OCI-M1 (cell line): Measurements from ENCODE around the gene CBR1.
A peak's percentile ranks its signal among the peaks of the same experiment; 100 is the strongest.

Experiments
- DNase-seq: peaks from one replicate; lab custom pipeline; 2025; lab: John Stamatoyannopoulos, UW

Gene CBR1

GRCh38 chr21:36069713-36070583, at the start of gene CBR1:
Gene CBR1, plus strand, starts transcription at chr21:36070024. Its CDS starts 92 bp downstream, at chr21:36070116.
- DNase-seq: peak; percentile 99

DNA sequence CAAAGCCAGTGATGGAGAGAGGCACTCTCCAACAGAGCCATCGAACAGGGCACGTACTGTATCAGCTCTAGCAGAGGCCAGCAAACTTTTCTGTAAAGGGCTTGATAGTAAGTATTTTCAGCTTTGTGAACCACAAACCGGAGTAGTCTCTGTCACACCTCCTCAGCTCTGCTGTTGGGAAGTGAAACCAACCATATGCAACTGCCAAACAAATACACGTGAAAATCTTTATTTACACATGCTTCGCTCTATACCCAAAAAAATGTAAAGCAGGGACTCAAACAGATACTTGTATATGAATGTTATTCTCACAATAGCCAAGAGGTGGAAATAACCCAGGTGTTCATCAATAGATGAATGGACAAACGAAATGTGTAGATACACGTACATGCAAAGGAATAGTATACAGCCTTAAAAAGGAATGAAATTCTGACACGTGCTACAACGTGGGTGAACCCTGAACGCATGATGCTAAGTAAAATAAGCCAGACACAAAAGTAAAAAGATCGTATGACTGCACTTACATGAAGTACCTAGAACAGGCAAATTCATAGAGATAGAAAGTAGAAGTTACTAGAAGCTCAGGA, 48.5 kb upstream of the CBR1 start:
- DNase-seq: no peak

DNA sequence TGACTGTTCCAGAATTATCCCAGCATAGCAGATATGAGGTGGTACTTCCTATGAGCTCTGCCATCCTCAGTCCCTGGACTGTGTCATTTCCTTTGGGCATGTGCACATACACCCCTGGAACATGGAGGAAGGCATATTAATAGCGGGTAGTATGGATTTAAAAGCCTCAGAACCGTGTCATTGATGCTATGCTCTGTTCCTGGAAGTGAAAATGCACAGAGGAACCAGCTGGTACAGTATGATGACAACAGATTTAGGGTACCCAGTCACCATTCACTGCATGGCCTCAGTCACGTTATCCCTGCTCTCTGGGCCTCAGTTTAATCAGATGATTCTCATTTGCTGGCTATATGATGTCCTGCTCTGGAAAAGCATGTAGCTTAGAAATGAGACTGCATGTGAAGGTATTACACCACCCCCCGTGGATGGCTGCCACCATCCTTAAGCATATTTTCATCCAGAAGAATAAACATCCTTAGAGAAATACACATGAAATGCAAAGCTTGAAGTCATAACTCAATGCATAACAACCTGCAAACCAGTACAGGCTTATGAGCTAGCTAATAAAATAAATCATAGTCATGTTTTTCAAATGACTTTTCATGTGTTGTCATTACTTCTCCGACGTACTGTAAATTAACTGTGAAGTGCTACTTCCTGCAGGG, 47.3 kb upstream of the CBR1 start:
- no peak for DNase-seq

DNA sequence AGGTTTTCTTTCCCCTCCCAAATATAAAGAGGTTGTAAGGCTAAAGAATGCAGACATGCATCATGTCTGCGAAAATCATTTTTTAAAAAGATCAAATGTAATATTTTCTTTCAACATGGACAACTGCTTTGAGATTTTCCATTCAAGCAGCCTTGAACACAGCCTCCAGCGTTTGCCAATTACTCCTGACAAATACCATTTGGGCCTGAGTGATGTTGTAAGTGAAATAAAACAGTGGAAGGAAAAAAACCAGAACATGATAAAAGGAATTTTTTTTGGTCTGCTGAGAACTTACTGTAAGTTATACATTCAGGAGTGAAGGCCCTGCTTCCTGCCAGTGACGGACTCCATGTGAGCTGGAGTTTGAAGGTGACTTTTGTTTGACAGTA, 46.7 kb upstream of the CBR1 start:
- DNase-seq: no peak

DNA sequence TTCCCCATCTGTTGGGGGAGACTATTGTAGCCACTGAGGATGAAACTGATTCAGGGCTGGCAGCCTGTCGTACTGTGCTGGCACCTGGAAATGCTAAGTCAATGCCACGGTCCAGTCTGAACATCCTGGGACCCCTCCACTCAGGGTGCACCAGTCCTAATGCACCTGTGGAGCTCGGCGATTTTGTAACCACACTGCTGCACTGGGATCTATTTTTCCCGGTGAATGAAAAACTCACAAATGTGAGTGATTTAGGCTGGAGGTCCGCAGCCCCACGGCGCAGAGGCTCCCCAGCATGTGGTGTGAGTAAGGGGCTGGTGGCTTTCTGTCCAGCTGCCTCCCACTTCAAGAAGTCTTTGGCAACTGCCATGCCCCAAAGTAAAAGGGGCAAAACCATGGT, 45.0 kb upstream of the CBR1 start:
- no peak for DNase-seq

- DNase-seq: peak; percentile 26
Measured at GRCh38 chr21:36027347-36027746, 42.5 kb upstream of the CBR1 start.

- peak; percentile 85 for DNase-seq
Measured at GRCh38 chr21:36028127-36029069, 41.4 kb upstream of the CBR1 start.

- no peak for DNase-seq
Measured at GRCh38 chr21:36029309-36029708, 40.5 kb upstream of the CBR1 start.

DNA sequence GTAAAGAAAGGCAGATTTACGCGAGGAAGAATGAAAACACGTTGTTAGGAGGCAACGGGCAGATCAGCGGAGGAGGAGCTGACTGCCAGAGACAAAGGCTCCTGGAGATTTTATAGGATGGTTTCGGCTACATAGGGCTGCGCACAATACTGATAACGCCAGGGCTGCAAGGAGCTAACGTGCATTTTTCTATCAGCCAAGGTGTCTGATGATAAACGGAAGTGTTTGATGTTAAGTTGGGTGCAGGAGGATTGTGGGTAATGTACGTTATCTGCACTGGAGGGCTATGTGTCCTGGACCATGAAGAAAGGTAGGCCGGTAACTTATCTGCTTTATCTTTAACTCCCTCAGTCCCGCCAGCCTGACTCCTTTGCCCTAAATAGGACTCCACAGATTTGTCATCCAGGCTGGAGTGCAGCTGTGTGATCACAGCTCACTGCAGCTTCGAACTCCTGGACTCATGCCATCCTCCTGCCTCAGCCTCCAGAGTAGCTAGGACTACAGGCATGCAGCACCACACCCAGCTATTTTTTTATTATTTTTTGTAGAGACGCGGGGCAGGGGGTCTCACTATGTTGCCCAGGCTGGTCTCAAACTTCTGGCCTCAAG, 39.1 kb upstream of the CBR1 start:
- peak; percentile 27 for DNase-seq

DNA sequence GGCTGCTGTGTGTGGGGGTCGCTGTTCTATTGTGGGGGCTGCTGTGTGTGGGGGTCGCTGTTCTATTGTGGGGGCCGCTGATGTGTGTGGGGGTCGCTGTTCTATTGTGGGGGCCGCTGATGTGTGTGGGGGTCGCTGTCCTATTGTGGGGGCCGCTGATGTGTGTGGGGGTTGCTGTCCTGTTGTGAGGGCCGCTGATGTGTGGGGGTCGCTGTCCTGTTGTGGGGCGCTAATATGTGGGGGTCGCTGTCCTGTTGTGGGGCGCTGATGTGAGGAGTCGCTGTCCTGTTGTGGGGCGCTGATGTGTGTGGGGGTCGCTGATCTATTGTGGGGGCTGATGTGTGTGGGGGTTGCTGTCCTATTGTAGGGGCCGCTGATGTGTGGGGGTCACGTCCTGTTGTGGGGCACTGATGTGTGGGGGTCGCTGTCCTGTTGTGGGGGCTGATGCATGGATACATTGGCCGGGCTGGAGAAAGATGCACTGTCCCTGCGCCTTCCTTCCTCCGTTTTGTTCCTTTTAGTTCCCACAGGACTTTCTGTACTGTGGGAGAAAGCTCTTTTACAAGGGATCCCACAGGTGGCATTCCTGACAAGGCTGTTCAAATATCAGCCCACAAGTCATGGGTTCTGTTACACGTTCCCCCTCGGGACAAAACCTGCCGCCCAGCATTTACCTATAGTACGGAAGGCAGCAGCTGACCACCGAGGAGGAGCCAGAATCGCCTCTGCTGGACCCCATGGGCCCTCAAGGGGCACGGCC, 37.0 kb upstream of the CBR1 start:
- no peak for DNase-seq

DNA sequence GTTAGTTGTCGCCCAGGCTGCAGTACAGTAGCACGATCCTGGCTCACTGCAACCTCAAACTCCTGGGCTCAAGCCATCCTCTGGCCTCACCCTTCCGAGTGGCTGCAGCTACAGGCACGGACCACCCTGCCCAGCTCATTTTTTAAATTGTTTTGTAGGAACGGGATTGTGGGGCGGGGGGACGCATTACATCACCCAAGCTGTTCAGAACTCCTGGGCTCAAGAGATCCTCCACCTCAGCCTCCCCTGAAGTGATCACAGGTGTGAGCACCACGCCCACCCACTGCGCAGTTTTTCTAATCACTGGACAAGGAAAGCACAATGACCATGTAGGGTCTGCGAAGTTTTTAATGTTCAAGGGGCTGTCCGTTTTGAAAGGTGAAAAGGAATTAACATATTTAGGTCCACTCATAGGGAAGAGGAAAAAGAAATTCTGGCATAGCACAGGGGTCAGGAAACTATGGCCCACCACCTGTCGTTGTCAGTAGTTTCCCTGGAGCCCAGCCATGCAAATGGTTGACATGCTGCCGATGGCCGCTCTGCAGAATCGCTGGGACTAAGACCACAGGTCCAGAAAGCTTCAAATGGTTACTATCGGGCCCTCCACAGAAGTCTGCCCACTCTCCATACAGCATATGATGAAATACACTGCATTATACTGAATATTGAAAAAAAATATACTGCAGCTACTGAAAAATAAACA, 35.5 kb upstream of the CBR1 start:
- no peak for DNase-seq

GRCh38 chr21:36035381-36035791, 34.4 kb upstream of the CBR1 start:
- DNase-seq: peak; percentile 16

DNA sequence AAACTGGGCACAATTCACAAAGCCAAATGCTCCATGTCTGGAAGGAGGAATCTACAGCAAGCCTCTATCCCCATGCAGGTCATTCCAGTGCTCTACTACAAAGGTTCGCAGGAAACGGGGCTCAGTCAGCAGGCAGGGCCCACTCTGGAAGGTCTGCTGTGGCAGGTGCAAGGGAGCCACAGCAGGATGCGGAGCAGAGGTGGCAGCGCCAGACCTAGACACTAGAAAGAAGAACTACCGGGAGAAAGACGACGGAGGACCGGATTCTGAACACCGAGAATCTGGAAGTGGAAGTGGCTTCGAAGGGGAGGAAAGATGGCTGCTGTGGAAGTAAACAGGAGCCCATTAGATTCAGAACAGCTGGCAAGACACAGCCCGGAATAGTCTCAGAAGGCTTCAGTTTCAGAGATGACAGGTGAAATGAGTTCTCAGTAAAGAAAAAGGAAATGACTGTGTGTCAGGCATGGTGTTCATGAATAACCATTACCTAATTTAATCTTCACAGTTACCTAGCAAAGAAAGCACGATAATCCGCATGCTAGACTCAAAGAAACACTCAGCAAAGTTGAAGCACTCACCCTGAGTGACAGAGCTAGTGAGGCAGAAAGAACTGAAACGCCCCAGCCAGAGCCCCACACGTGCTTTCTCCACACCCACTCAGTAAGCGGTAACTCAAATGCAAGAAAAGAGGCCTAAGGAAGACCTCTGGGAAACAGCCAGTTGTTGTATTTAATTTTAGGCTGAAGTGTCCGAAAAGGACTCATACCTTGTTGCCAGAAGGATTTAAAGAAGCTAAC, 30.9 kb upstream of the CBR1 start:
- DNase-seq: no peak

DNA sequence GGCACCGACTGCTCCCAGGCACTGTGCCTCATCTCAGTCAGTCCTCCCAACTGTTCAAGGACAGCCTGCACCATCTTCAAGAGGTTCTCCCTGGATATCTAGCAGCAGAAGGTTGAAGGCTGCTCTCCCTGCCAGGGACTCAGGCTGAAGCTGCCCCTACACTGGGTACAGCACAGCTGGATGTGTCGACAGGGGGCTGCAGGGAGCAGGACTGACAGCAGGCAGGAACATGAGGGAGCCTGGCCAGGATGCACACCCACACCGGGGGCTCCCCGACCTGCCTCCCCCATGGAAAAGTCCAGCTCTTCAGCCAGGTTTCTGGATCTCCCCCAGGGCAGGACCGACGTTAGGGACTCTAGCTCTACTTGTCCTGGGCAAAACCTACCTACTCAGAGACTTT, 30.0 kb upstream of the CBR1 start:
- no peak for DNase-seq

DNA sequence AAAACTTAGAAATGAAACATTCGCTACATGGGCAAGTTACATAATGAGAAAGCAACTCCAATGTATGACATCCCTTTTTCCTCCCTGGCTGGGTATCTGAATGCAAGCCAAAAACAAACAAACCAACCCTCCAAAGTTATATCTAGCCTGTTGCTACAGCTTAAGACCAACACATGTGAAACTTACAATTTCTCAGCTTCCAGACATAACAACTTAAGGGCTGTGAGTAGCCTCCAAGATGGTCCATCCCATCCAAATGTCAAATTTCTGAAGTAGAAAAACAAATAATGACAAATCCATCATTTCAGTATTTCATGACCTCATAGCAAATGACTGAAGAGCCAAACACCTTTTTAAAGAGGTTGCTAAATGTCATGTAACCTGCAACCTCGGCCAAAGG, 29.4 kb upstream of the CBR1 start:
- no peak for DNase-seq

GRCh38 chr21:36041910-36042309, 27.9 kb upstream of the CBR1 start:
- DNase-seq: no peak

DNA sequence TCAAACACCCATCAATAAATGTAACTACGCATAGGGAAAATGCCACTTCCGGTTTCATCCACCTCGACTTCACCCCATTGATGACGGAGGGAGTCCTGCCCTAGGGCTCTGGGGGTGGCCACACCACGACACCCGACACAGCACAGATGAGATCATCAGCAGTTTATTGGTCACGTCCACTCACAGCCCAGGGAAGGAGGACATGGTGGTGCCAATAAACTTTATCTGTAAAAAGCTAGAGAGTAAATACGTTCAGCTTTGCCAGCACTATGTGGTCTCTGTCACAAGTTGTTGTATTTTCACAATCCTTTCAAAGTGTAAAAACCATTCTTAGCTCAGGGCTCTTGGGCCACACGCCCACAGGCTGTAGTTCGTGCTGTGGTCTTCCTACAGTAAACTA, 25.8 kb upstream of the CBR1 start:
- DNase-seq: no peak

GRCh38 chr21:36045993-36046392, 23.8 kb upstream of the CBR1 start:
- no peak for DNase-seq

GRCh38 chr21:36047139-36047538, 22.7 kb upstream of the CBR1 start:
- DNase-seq: no peak
